Mesenchymal stem cell (in vitro differentiated cells and primary cell): ENCODE measurements around the gene EGFR.

Experiments
- DNase-seq: peaks from one replicate; pipeline ENCODE4 v3.0.0-alpha.2; 2013
- H2AFZ ChIP-seq: one replicate; pipeline ENCODE4 v1.6.1; 2013; ENCODE audit warnings: low read depth, mild to moderate bottlenecking, control low read depth, inconsistent platforms, low read length, moderate library complexity
- H2AK5ac ChIP-seq: 2 replicates; pipeline ENCODE4 v1.6.1; 2013; ENCODE audit warnings: low read length, moderate library complexity, mild to moderate bottlenecking, inconsistent platforms; ENCODE audit not compliant: severe bottlenecking
- H2BK120ac ChIP-seq: one replicate; pipeline ENCODE4 v1.6.1; 2013; ENCODE audit warnings: low read depth, mild to moderate bottlenecking, inconsistent platforms, low read length, moderate library complexity
- H2BK12ac ChIP-seq, 2 experiments: one replicate each; pipeline ENCODE4 v1.6.1; 2013; ENCODE audit warnings: inconsistent platforms in 2 of 2, low read length in 2 of 2, mild to moderate bottlenecking in 2 of 2, moderate library complexity in 2 of 2, control low read depth in 1 of 2
- H2BK15ac ChIP-seq: one replicate; pipeline ENCODE4 v1.6.1; 2013; ENCODE audit warnings: mild to moderate bottlenecking, low read depth, inconsistent platforms; ENCODE audit not compliant: poor library complexity, severe bottlenecking
- H2BK5ac ChIP-seq: 2 replicates; pipeline ENCODE4 v1.6.1; 2013; ENCODE audit warnings: low read depth, mild to moderate bottlenecking, low read length, control low read depth, inconsistent platforms; ENCODE audit not compliant: poor library complexity, severe bottlenecking
- H3K14ac ChIP-seq, 2 experiments: one replicate each; pipeline ENCODE4 v1.6.1; 2013; ENCODE audit warnings: inconsistent platforms in 2 of 2, low read length in 2 of 2, control low read depth in 1 of 2, mild to moderate bottlenecking in 1 of 2, moderate library complexity in 1 of 2
- H3K18ac ChIP-seq, 2 experiments: one replicate each; pipeline ENCODE4 v1.6.1; 2013; ENCODE audit warnings: inconsistent platforms in 2 of 2, low read length in 2 of 2, control low read depth in 1 of 2, low read depth in 1 of 2, mild to moderate bottlenecking in 1 of 2
- H3K23ac ChIP-seq, 2 experiments: one replicate each; pipeline ENCODE4 v1.6.1; 2013; ENCODE audit warnings: inconsistent platforms in 2 of 2, low read length in 2 of 2, mild to moderate bottlenecking in 2 of 2, moderate library complexity in 2 of 2, control low read depth in 1 of 2
- H3K27ac ChIP-seq: 2 replicates; pipeline ENCODE4 v1.5.1; 2013; ENCODE audit warnings: mild to moderate bottlenecking, moderate library complexity, low read length, control low read depth, inconsistent platforms; ENCODE audit not compliant: poor library complexity, severe bottlenecking
- H3K27me3 ChIP-seq, 2 experiments: 2 replicates each; pipeline versions ENCODE4 v1.6.1 to v1.7.0; 2013; ENCODE audit warnings: low read length in 2 of 2, mild to moderate bottlenecking in 2 of 2, moderate library complexity in 2 of 2, control low read depth in 1 of 2, inconsistent platforms in 1 of 2; ENCODE audit not compliant: control insufficient read depth in 1 of 2, insufficient read depth in 1 of 2
- H3K36me3 ChIP-seq, 2 experiments: 2 replicates each; pipeline versions ENCODE4 v1.6.1 to v1.7.0; 2013; ENCODE audit warnings: low read length in 2 of 2, control low read depth in 1 of 2, inconsistent platforms in 1 of 2, low read depth in 1 of 2, mild to moderate bottlenecking in 1 of 2; ENCODE audit not compliant: insufficient read depth in 2 of 2, control insufficient read depth in 1 of 2
- H3K4ac ChIP-seq, 2 experiments: one replicate each; pipeline ENCODE4 v1.6.1; 2013; ENCODE audit warnings: inconsistent platforms in 2 of 2, low read length in 2 of 2, mild to moderate bottlenecking in 2 of 2, moderate library complexity in 2 of 2, control low read depth in 1 of 2, low read depth in 1 of 2
- H3K4me1 ChIP-seq: 2 replicates; pipeline ENCODE4 v1.6.1; 2013; ENCODE audit warnings: low read depth, low read length, control low read depth; ENCODE audit not compliant: control insufficient read depth, insufficient read depth
- H3K4me2 ChIP-seq: 2 replicates; pipeline ENCODE4 v1.6.1; 2013; ENCODE audit warnings: low read length, mild to moderate bottlenecking, inconsistent platforms; ENCODE audit not compliant: poor library complexity, severe bottlenecking
- H3K4me3 ChIP-seq, 2 experiments: 2 replicates each; pipeline versions ENCODE4 v1.5.1 to v1.7.0; 2013; ENCODE audit warnings: low read length in 2 of 2, mild to moderate bottlenecking in 2 of 2, control low read depth in 1 of 2, low read depth in 1 of 2; ENCODE audit not compliant: insufficient read depth in 1 of 2
- H3K79me1 ChIP-seq: replicated peaks from 2 replicates; pipeline ENCODE4 v1.6.1; 2013; ENCODE audit warnings: mild to moderate bottlenecking, control low read depth, low read length, inconsistent platforms; ENCODE audit not compliant: poor library complexity, severe bottlenecking
- H3K9ac ChIP-seq: 2 replicates; pipeline ENCODE4 v1.7.0; 2013; ENCODE audit warnings: mild to moderate bottlenecking, low read length, moderate library complexity
- H3K9me3 ChIP-seq: 2 replicates; pipeline ENCODE4 v1.7.0; 2013; ENCODE audit warnings: mild to moderate bottlenecking, low read length; ENCODE audit not compliant: control insufficient read depth
- H4K8ac ChIP-seq: one replicate; pipeline ENCODE4 v1.6.1; 2013; ENCODE audit warnings: inconsistent platforms, mild to moderate bottlenecking, low read length, moderate library complexity
- H4K91ac ChIP-seq: one replicate; pipeline ENCODE4 v1.6.1; 2013; ENCODE audit warnings: mild to moderate bottlenecking, low read length, inconsistent platforms
- WGBS: methylation state at CpG from one replicate; pipeline ENCODE4 v1.1.7; 2013; ENCODE audit warnings: mixed read lengths; 5-methylcytosine and 5-hydroxymethylcytosine counted together

EGFR gene

GRCh38 chr7:55203300-55203699, 184.5 kb downstream of the EGFR start:
- Histone ChIP-seq H3K9ac (no peak overlapping the region), H3K36me3 (peaks cover 60 to 99% of the 10 kb centered on the region in 2 experiments), H3K79me1 (peaks cover 3% of the 10 kb centered on the region), H4K8ac (no peak overlapping the region), H2BK12ac (no peak overlapping the region), H2BK15ac (no peak overlapping the region), H2AK5ac (no peak overlapping the region), H3K27me3 (no peaks in the 10 kb centered on the region), H4K91ac (no peak overlapping the region), H3K4me2 (no peak overlapping the region), H2BK120ac (no peak overlapping the region), H3K4ac (no peak overlapping the region), H3K27ac (no peak overlapping the region), H2AFZ (no peak overlapping the region), H3K4me1 (peaks cover 5% of the 10 kb centered on the region), H3K4me3 (no peak overlapping the region), H3K18ac (no peak overlapping the region), H3K14ac (no peak overlapping the region), H3K9me3 (no peaks in the 10 kb centered on the region), H2BK5ac (no peak overlapping the region), H3K23ac (no peak overlapping the region)
- DNase-seq = no peak
- 91% methylated on average over 7 of the region's 7 CpGs for WGBS

- H4K8ac ChIP-seq = no peak overlapping the region
- DNase-seq = no peak
- H3K36me3 ChIP-seq = peaks cover 62 to 99% of the 10 kb centered on the region in 2 experiments
- no peak overlapping the region for H2BK15ac ChIP-seq
- H3K9ac ChIP-seq = no peak overlapping the region
- no peak overlapping the region for H3K27ac ChIP-seq
- H3K79me1 ChIP-seq = peaks cover 9% of the 10 kb centered on the region
- H3K4me1 ChIP-seq = peaks cover 5% of the 10 kb centered on the region
- H3K9me3 ChIP-seq = no peaks in the 10 kb centered on the region
- H3K4me2 ChIP-seq = no peak overlapping the region
- no peak overlapping the region for H2BK120ac ChIP-seq
- H3K27me3 ChIP-seq = no peaks in the 10 kb centered on the region
- H3K23ac ChIP-seq = no peak overlapping the region
- no peak overlapping the region for H2AFZ ChIP-seq
- 93% methylated on average over 15 of the region's 16 CpGs for WGBS
- no peak overlapping the region for H2AK5ac ChIP-seq
- H3K4me3 ChIP-seq = no peak overlapping the region
- no peak overlapping the region for H2BK5ac ChIP-seq
- H4K91ac ChIP-seq = no peak overlapping the region
- H2BK12ac ChIP-seq = no peak overlapping the region
- no peak overlapping the region for H3K4ac ChIP-seq
- no peak overlapping the region for H3K18ac ChIP-seq
- H3K14ac ChIP-seq = no peak overlapping the region
These were observed 186.5 kb downstream of the EGFR start for GRCh38 chr7:55205124-55205955.

- H3K79me1 ChIP-seq = peaks cover 10% of the 10 kb centered on the region
- H2BK120ac ChIP-seq = no peak overlapping the region
- H4K8ac ChIP-seq = no peak overlapping the region
- no peak overlapping the region for H2BK5ac ChIP-seq
- H3K27me3 ChIP-seq = no peaks in the 10 kb centered on the region
- WGBS = 97% methylated on average over 8 of the region's 9 CpGs
- H3K4me3 ChIP-seq = no peak overlapping the region
- H2AK5ac ChIP-seq = no peak overlapping the region
- H3K4me1 ChIP-seq = peaks cover 5% of the 10 kb centered on the region
- DNase-seq = no peak
- H4K91ac ChIP-seq = no peak overlapping the region
- H3K9me3 ChIP-seq = no peaks in the 10 kb centered on the region
- no peak overlapping the region for H3K14ac ChIP-seq
- no peak overlapping the region for H2BK15ac ChIP-seq
- H2AFZ ChIP-seq = no peak overlapping the region
- no peak overlapping the region for H2BK12ac ChIP-seq
- no peak overlapping the region for H3K4ac ChIP-seq
- H3K9ac ChIP-seq = no peak overlapping the region
- peaks cover 56 to 97% of the 10 kb centered on the region in 2 experiments for H3K36me3 ChIP-seq
- H3K18ac ChIP-seq = no peak overlapping the region
- H3K23ac ChIP-seq = no peak overlapping the region
- H3K4me2 ChIP-seq = no peak overlapping the region
- H3K27ac ChIP-seq = no peak overlapping the region
These were observed 187.6 kb downstream of the EGFR start for GRCh38 chr7:55206235-55207029.

- Histone ChIP-seq H3K27ac (no peak overlapping the region), H3K79me1 (peaks cover 10% of the 10 kb centered on the region), H3K18ac (no peak overlapping the region), H3K9ac (no peak overlapping the region), H2BK12ac (peak overlapping the region in 1 of 2 experiments; percentile 23), H3K4ac (no peak overlapping the region), H4K91ac (no peak overlapping the region), H3K23ac (no peak overlapping the region), H2BK5ac (no peak overlapping the region), H3K36me3 (peaks cover 46 to 92% of the 10 kb centered on the region in 2 experiments), H2AFZ (no peak overlapping the region), H3K9me3 (no peaks in the 10 kb centered on the region), H2BK120ac (no peak overlapping the region), H3K4me1 (peaks cover 7% of the 10 kb centered on the region), H2AK5ac (no peak overlapping the region), H4K8ac (no peak overlapping the region), H3K27me3 (no peaks in the 10 kb centered on the region), H3K4me3 (no peak overlapping the region), H3K4me2 (no peak overlapping the region), H2BK15ac (no peak overlapping the region), H3K14ac (no peak overlapping the region)
- WGBS = 100% methylated on average over 3 of the region's 4 CpGs
- DNase-seq = no peak
These were observed 188.8 kb downstream of the EGFR start for GRCh38 chr7:55207436-55208125.
